T-helper 9 cell (primary cell): ENCODE data around the gene PHF21A.

Source experiments
- DNase-seq: peaks from one replicate; pipeline ENCODE4 v3.0.0-alpha.2; 2020

The PHF21A gene

DNA sequence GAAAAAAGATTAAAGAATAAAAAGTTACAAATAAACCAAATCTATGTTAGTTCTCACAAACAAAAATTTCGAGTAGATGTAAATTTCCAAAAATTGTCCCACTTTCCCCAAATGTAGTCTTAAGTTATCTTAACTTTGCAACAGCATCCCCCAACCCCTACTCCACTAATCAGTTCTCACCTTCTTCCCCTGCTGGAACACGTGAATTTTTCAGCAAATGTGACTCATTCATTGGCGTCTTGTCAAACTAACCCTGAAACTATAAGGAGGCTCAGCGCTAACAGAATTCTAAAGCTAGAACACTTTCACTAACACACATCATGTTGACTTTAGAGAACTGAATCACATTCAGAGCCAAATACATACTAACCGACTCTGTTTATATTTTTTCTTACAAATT is 46.1 kb downstream of the PHF21A start:
- DNase-seq, result no peak

DNA sequence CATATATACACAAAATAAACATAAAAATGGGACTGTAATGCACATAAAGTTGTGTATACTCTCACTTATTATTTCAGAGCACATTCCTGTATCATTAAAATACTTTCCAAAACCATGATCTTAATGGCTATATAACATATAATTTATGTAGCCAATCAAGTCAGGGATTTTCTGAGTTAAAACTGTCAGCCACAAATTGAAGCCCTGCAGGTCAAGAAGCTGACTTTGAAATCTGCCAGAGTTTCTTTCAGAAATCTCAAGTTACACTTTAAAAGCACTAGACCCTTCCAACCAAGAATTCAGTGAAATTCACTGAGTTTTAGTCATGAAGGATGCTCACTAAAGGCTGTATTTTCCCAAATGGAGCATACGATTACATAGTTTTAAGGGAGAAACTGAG is 47.6 kb downstream of the PHF21A start:
- no peak for DNase-seq

DNA sequence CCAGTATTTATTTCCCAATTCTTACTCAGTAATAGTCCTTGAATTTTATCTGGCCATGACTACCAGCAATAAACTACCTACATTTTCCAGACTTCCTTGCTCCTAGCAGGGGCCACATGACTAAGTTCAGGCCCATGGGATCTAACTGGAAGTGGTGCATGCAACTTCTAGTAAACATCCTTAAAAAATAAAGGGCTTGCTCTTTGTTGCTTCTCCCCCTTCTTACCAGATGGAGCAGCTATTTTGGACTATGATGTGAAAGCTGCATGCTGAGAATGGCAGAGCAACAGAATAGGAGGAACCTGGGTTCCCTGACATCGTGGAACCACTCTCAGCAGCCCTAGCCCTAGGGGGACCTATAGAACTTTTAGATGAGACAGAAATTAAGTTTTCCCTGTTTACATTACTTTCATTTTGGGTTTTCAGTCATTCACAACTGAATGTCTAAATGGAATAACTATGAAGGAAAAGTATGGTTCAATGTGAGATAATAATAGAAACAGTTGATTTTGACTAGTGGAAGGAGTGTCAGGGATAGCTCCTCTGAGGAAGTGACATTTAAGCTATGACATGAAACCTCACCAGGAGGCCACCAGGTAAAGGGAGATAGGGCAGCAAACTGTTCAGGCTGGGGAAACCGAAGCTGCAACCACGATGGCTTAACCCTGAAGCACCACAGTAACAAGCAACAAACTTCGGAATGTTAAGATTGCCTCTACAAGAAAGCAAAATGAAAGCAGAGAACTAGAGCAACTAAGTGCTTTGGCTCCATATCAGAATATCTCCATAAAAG is 48.9 kb downstream of the PHF21A start:
- no peak for DNase-seq

DNA sequence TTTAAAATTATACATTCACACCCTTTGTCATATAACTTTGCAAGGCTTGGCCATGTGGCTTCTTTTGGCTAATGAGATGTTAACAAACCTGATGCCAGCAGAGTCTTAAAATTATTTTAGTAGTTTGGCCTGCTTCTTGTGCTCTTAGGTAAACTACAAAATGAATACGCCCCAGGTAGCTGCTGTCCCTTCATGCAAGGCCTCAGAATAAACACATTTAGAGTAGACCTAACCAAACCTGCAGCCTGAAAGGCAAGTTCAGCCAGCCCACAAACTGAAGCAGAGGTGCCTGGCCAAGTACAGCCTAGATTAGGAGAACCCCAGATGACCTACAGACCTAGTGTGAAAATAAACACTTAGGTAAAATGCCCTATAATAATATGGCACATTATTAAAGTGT is 50.2 kb downstream of the PHF21A start:
- DNase-seq, result no peak

DNA sequence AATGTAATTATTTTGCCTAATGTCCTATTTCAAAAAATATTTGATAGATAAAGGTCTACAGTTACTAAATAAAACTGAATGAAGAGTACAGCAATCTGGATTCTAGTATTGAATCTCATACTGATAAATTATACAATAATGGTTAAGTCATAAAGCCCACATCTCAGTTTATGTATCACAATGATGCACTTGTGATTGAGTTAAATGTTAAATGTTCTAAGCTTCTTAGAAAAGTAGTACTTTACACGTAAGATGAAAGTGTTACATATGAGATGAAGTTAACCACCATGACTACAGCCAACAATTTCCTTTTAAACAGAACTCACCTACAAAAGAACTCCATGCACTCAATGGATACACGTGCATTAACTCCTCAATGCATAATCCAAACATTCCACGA is 51.7 kb downstream of the PHF21A start:
- no peak for DNase-seq

DNA sequence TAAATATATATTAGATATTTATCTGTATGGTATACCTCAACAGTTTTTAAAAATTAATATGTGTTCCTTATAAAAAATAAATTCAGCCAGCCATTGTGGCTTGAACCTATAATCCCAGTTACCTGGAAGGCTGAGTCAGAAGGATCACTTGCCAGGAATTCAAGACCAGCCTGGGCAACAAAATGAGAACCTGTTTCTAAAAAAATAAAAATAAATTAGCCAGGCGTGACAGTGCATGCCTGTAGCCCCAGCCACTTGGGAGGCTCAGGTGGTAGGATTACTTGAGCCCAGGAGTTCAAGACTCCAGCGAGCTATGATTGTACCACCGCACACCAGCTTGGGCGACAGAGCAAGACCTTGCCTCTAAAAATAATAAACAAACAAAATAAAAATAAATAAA is 54.9 kb downstream of the PHF21A start:
- DNase-seq, result no peak

DNA sequence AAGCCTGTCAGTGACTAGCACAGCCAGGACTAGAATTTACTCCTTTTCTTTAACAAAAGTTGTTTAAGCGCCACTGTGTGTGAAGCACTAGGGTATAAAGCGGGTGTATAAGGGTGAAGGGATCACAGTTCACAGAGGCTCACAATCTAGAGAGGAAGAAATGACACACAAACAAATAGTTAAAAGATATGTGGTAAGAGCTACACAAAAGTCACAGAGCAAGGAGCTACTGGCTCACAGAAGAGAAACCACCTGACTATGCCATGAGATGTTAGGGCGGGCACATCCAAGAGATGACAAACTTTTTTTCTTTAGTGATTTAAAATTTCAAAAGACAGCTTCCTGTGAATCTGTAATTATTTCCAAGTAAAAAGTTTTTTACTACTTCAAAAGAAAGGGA is 55.6 kb downstream of the PHF21A start:
- no peak for DNase-seq

DNA sequence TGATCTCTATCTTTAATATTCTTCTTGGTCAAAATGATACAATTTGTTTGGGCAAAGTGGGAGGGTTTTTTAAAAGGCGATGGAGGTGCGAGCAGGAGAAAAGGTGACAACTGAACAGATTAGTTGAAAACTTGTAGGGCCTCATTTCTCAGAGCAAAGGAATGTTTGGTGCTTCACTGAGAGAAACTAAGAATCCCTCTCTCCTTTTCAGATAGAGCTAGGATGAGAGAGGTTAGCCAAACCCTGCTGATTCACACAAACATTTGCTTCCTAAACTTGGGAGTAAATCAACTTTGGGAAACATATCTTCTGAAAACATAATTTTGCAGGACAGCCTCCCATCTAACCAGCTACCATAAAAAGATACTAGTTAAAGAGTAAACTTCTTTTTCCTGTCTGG is 57.0 kb downstream of the PHF21A start:
- DNase-seq, result no peak

DNA sequence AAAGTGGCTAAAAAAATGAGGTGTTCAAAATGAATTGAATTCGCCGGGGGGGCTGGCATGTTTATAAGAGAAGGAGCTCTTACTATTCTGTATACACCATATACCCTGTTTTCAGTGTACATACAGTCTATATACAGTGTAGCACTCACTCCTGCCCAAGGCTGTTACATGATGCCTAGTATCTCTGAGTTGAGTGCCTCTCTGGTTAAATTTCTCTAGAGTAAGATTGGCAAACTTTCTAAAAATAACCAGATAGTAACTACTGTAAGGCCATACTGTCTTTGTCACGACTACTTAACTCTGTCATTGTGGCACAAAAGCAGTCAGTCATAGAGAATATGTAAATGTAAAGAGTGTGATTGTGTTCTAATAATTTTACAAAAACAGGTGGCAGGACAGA is 58.1 kb downstream of the PHF21A start:
- DNase-seq, result no peak

DNA sequence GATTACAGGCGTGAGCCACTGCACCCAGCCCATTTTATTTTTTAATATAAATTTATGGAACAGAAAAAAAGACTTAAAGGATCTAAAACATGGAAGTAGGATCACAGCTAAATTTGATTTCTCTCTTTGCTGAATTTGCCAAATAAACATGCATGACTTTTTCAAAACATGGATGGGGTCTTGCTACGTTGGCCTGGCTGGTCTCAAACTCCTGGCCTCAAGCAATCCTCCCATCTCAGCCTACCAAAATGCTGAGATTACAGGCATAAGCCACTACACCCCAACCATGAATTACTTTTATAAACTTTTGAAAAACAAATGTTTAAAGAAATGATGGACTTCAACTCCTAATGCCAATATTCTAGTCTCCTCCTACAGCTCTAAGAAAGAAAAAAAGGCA is 61.2 kb downstream of the PHF21A start:
- DNase-seq, result no peak

DNA sequence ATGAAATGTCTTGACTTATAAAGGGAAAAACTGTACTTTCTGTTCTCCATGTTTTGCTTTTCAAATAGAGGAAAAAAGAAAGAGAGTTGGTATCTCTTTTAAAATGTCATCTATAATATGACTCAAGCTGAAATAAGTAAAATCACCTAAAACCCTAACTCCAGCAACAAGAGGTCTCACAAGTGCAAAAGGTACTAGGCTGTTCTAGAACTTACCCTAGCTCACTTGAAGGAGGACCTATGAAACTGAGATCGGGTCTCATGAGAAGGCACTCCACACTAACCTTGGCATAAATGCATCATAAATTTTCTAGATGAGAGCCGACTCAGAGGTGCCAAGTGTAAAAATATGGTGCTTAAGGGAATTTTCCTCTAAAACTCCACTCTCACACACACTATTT is 63.8 kb downstream of the PHF21A start:
- DNase-seq, result no peak

DNA sequence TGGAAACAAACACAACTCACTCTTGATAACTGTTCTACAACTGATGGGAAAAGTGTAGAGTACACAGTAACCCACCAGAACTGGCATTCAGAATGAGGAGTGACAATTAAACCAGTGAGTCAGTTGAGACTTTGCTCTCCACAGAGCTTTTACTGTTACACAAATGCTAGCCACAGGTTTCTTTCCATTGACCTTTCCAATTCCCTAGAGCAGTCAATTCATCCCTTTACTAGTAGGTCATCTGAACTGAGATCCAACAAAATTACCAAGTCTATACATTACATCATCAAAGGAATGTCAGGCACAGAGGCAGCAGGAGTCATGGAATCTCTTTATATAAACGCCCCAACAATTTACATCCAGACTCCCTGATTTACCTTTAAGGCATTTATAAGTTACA is 65.9 kb downstream of the PHF21A start:
- no peak for DNase-seq

DNA sequence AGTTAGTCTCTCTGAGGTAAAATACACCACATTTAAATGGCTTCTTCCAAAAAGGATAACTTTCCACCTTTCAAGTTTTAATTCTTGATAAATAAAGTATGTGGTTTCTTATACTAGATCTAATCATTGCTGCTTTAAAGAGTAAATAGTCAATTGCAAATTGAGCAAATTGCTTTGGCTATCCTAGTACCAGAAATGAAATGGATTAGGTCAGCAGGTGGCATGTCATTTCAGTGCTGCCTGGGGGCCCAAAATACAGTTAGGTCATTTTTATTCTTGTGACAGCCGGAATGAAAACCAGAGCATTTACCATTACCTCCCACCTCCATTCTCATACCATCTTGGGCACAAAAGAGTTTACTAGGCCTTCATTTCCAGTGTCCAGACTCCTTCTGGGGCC is 70.2 kb downstream of the PHF21A start:
- no peak for DNase-seq

DNA sequence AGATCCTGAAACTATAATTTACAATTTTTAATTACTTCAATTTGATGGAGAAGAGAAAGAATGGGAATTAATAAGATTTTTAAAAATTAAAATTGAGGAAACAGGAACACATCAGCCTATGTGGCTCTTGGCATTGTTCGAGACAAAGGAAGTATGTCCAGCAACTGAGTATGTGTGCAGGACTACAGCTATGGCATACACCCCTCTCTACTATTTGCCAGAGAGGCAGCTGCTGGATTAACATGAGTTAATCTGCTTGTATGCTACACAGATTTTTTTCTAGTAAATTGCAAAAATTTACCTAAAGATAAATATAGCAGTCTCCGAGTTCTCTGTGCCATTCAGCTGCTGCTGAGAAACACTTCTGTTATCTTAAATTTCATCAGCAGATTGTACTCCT is 70.6 kb downstream of the PHF21A start:
- DNase-seq, result no peak

DNA sequence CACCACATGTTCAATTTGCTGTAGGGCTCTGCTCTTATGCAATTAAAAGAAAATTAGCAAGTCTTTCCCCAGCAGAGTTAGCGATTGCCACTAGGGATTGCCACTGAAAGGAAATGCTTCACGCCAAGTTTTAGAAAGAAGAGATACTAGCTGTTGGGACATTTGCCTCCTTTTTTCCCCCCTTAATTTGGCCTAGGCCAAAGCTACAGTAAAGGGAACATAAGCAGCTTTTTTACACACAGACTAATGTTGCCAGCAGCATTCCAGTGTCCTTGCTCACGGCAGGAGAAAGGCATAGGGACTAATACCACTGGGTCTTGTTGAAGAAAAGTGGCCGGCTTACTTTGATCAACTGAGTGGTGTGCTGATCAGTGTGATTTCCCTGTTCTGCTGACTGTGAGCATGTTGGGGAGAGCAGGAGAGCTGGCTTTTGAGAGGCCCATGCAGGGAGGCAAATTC is 71.2 kb downstream of the PHF21A start:
- DNase-seq, result no peak

DNA sequence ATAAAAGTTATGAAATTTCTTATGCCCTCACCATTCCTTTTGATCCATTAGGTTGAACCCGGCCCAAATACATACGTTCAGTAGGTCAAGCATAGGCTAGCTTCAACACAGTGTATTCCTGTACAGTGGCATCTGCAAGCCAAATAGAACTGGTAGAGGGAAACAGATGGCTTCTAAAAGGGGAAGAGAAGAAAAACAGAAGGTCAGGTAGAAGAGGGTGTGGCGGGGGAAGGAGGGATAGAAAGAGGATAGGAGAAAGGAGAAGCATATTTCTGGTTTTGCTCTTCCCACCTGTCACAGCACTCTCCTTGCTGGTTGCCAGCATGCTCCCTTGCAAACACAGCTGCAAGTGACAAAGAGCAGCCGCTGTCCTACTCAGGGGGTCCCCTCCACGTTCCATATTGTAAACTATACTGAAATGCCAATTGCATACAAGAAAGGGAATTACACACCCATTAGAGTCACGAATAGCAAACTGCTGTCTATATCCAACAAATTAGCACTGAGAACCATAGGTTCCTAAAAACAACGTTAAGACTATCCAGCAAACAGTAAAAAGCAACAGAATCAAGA is 71.8 kb downstream of the PHF21A start:
- DNase-seq, result no peak

DNA sequence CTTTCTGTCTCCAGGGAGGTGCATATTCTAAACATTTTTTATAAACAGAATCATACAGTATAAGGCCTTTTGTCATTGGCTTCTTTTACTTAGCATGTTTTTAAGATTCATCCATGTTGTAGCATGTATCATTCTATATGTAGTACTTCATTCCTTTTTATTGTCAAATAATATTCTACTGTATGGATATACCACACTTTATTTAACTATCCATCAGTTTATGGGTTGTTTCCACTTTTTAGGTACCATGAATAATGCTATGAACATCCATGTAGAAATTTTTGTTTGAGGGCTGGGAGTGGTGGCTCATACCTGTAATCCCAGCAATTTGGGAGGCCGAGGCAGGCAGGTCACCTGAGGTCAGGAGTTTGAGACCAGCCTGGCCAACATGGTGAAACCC is 73.1 kb downstream of the PHF21A start:
- no peak for DNase-seq

DNA sequence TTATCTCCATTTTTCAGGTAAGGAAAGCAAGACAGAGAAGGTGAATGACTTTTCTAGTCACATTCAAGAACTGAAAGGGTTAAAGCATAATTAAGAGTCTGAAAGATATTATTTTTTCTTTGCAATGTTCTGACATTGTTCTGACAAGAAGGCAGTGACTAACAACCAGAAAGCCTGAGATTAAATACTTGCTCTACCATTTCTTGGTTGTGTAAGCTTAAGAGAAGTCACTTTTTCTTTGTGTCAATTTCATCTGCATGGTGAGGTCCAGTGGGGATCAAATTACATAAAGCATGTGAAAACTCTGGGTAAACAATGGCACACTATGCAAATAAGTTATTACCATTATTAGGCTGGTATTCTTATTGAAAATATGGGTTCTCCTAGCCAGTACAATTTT is 73.7 kb downstream of the PHF21A start:
- DNase-seq, result no peak

DNA sequence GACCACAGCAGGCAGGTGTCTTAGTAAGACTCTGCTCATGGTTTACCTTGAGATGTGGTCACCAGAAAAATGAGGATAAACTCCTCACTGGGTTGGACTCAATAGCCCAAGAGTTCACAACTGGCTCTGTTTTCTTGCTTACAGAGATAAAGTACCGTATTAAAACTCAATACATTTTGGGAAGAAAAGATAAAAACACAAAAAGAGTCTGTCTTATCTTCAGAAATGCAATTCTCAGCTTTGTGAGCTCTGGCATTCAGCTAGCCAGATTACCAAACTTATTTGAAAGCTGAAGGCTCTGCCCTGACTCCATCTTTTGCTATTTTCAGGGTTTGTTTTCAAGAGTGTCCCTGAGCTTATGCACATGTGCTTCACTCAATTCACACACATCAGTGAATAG is 75.4 kb downstream of the PHF21A start:
- no peak for DNase-seq

DNA sequence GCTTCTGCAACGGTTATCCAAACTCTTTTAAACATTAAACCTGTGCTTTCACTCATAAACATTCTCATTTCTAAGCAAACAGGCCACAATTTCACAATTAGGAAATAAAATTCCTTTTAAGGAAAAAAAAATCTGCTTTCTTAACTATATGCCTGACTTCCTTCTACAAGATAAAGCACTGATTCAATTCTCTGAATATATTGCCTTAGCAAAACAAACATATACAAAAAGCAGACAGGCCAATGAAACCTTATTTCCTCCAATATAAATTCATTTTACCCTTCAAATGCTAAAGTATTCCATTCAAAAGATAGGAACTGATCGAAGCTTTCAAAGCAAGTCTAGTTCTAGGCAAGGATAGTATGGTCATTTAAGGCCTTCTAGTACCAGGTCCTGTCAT is 76.7 kb downstream of the PHF21A start:
- no peak for DNase-seq

DNA sequence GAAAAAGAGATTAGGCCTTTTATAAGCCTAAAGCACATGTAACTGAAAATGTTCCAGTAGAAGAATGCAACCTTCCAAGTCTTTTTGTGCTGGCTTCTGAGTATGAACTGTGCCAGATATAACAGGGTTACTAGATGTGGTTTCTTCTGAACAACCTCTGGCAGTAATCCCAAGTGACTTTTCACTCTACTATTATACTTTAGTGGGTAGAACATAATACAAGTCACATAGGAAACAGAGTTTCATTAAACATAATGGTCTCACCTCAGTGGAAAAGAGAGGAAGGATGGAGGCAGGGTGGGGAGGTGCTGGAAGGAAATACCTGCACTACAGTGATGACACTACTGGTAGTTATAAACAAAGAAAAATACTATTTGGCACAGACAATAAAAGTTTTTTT is 81.3 kb downstream of the PHF21A start:
- no peak for DNase-seq

DNA sequence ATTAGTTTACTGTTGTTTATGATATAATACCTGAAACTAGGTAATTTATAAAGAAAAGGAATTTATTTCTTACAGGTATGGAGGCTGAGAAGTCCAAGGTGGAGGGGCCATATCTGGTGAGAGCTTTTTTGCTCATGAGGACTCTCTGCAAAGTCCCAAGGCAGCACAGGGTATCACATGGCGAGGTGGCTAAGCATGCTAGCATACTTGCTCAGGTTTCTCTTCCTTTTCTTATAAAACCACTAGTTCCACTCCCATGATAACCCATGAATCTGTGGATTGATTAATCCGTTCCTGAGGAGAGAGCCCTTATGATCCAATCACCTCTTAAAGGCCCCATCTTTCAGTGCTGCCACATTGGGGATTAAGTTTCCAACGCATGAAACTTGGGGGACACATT is 82.7 kb downstream of the PHF21A start:
- DNase-seq, result no peak

DNA sequence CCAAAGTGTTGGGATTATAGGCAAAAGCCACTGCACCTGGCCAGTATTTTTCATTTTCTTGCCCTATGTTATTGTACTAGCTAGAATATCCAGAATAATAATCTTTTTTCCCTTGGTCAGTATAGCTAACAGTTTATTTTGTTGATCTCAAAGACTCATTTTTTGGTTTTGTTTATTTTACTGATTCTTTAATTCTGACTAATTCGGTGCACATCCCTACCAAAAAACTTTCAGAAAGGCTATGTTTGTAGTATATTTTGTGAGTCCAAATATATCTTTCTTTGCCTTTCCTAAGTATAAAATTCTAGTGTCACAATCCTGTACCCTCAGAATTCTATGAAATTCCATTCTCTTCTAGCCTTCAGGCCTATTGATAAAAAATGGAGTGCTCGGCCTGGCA is 84.3 kb downstream of the PHF21A start:
- no peak for DNase-seq

DNA sequence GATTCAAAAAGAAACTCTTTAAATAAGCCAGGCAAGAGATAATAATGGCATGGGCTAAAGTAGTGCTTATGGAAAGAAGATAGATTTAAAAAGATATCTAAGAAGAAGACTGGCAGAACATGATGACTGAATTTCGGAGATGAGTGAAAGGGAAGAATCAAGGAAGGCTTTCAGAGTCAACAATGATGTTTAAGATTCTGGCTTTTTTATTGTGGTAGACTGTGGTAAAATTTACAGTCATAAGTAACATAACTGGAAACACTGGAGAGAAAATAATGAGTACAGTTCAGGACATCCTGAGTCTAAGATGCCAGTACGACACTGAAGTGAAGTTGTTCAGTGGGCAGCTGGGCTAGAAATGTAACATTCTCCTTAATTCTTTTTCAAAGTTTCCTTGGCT is 85.2 kb downstream of the PHF21A start:
- DNase-seq, result no peak

DNA sequence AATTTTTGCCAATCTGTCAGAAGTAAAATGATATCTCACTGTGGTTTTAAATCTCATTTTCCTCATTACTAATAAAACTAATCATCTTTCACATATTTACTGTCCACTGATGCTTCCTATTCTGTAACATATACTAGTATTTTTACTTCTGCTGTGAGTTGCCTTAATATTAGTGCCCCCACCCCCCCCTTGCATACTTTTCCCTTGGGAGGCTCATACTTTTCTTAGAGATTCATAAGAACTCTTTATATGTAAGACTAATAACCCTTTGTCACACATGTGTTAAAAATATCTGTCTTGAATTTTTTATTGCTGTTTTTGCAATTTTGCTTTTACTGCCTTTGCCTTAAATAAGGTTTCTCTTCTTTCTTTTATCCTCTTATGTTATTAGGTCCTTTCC is 87.2 kb downstream of the PHF21A start:
- no peak for DNase-seq
